Measurements from ENCODE around the gene PDXP.

DNA sequence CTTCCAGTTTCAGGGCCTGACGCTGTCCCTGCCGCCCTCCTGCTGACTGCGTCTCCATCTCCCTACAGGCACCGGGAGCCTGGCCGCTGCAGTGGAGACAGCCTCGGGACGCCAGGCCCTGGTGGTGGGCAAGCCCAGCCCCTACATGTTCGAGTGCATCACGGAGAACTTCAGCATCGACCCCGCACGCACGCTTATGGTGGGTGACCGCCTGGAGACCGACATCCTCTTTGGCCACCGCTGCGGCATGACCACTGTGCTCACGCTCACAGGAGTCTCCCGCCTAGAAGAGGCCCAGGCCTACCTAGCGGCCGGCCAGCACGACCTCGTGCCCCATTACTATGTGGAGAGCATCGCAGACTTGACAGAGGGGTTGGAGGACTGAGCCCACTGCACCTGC, 7.0 kb downstream of the PDXP start:
- TF ChIP-seq, protein P1, sequence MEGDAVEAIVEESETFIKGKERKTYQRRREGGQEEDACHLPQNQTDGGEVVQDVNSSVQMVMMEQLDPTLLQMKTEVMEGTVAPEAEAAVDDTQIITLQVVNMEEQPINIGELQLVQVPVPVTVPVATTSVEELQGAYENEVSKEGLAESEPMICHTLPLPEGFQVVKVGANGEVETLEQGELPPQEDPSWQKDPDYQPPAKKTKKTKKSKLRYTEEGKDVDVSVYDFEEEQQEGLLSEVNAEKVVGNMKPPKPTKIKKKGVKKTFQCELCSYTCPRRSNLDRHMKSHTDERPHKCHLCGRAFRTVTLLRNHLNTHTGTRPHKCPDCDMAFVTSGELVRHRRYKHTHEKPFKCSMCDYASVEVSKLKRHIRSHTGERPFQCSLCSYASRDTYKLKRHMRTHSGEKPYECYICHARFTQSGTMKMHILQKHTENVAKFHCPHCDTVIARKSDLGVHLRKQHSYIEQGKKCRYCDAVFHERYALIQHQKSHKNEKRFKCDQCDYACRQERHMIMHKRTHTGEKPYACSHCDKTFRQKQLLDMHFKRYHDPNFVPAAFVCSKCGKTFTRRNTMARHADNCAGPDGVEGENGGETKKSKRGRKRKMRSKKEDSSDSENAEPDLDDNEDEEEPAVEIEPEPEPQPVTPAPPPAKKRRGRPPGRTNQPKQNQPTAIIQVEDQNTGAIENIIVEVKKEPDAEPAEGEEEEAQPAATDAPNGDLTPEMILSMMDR (conservative IDR thresholded peaks at IDR 0.05; ENCODE audit: low read depth, low read length) = no peak
- TF ChIP-seq EZH2 (IDR thresholded peaks at IDR 0.05; ENCODE audit: low read length, unreplicated experiment) = no peak

All from PC-3 (cell line).